ENCODE data around the gene FAM187B. TPM values are rescaled to one million over a fixed set of nuclear protein-coding genes. Genes with fewer than 3 reads are reported as not detected.

FAM187B gene
- polyA plus RNA-seq, 1 of the 3 experiments (the other 2 are of a cell fraction) = not detected

DNA sequence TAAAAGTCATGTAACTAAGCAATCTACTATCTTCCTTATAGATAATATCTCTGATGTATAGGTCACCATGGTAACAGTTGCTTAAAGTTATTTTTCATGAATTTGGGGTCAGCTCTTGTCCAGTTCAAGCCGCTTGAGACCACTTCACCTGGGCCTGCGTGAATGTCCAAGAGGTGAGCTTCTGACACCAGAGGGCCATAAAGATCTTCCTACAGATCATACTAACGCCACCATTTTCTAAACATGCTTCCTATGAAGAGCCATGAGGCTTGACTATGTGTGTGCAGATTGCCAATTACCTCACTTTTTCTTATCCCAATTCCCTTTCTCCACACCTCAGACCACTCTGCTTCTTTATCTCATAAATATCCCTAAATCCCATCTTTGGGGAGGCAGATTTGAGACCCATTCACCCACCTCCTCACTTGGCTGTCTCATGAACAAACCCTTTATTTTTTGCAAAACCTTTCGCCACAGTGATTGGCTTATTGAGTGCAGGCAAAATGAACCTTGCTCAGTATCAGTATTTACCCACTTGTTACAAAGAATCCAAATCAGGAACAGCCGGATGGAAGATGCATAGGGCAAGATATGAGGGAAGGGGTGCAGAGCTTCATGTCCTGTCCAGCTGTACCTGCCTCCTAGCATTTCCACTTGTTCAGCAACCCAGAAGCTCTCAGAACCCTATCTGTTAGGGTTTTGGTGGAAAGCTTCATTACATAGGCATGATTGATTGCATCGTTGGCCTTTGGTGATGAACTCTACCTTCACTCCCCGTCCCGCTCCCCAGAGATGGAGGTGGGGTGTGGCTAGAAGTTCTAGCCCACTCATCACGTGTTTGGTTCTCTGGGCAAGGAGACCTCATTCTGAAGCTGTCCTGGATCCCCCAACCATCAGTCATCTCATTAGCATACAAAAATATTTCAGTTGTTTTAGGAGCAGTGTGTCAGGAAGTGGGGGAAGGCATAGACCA is 34.2 kb downstream of the FAM187B start:
- no peak overlapping the region for H3K4me2 ChIP-seq
- TF ChIP-seq, protein P1, sequence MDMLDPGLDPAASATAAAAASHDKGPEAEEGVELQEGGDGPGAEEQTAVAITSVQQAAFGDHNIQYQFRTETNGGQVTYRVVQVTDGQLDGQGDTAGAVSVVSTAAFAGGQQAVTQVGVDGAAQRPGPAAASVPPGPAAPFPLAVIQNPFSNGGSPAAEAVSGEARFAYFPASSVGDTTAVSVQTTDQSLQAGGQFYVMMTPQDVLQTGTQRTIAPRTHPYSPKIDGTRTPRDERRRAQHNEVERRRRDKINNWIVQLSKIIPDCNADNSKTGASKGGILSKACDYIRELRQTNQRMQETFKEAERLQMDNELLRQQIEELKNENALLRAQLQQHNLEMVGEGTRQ (IDR thresholded peaks at IDR 0.05; ENCODE audit: borderline replicate concordance, low read depth, low read length) = no peak
- no peak for TF ChIP-seq FOXJ3 (CRISPR knock-in tag; IDR thresholded peaks at IDR 0.05)
- CTCF ChIA-PET = no interaction called here
- no peak for DNase-seq
- no peaks in the 10 kb centered on the region for H3K79me2 ChIP-seq (ENCODE audit: insufficient read depth)
- no peaks in the 10 kb centered on the region; the same call in 1 of the 2 replicates for H3K9me3 ChIP-seq
- H3K9ac ChIP-seq = no peak overlapping the region
- H3K27me3 ChIP-seq (ENCODE audit: insufficient read depth) = peaks cover 21% of the 10 kb centered on the region; the same call in 1 of the 2 replicates
- no peak overlapping the region for H3K27ac ChIP-seq (ENCODE audit: low read depth in 2 of 2, low read length in 1 of 2)
- no peaks in the 10 kb centered on the region for H3K36me3 ChIP-seq (replicated peaks in 1 of 2; ENCODE audit: control insufficient read depth in 1 of 2, insufficient read depth in 2 of 2, low read length in 1 of 2)
- H2AFZ ChIP-seq (ENCODE audit: low read depth) = no peak overlapping the region
- no peaks in the 10 kb centered on the region for H3K9me2 ChIP-seq
- WGBS (ENCODE audit: low lambda C conversion rate) = 18% methylated on average over 8 of the region's 9 CpGs
- H4K20me1 ChIP-seq (ENCODE audit: insufficient read depth) = no peaks in the 10 kb centered on the region
- H3K4me1 ChIP-seq (ENCODE audit: control insufficient read depth in 1 of 2, insufficient read depth in 2 of 2, low read depth in 1 of 2, low read length in 1 of 2) = no peaks in the 10 kb centered on the region
- H3K4me3 ChIP-seq (ENCODE audit: low read depth in 2 of 2, low read length in 1 of 2) = no peak overlapping the region
- H3F3A ChIP-seq (replicated peaks; ENCODE audit: insufficient read depth) = no peaks in the 10 kb centered on the region
- POLR2A ChIA-PET = no interaction called here

- Histone ChIP-seq H3F3A (replicated peaks; ENCODE audit: insufficient read depth) (no peaks in the 10 kb centered on the region), H3K9ac (no peak overlapping the region), H3K4me3 (ENCODE audit: low read depth in 2 of 2, low read length in 1 of 2) (no peak overlapping the region), H3K27me3 (ENCODE audit: insufficient read depth) (peaks cover 6% of the 10 kb centered on the region; the same call in 1 of the 2 replicates), H3K4me2 (no peak overlapping the region), H3K27ac (ENCODE audit: low read depth in 2 of 2, low read length in 1 of 2) (no peak overlapping the region), H3K9me2 (no peaks in the 10 kb centered on the region), H4K20me1 (ENCODE audit: insufficient read depth) (no peaks in the 10 kb centered on the region), H3K79me2 (ENCODE audit: insufficient read depth) (no peaks in the 10 kb centered on the region), H3K4me1 (ENCODE audit: control insufficient read depth in 1 of 2, insufficient read depth in 2 of 2, low read depth in 1 of 2, low read length in 1 of 2) (no peaks in the 10 kb centered on the region), H3K36me3 (replicated peaks in 1 of 2; ENCODE audit: control insufficient read depth in 1 of 2, insufficient read depth in 2 of 2, low read length in 1 of 2) (no peaks in the 10 kb centered on the region), H3K9me3 (peaks cover 3% of the 10 kb centered on the region; the same call in 1 of the 2 replicates), H2AFZ (ENCODE audit: low read depth) (no peak overlapping the region)
- WGBS (ENCODE audit: low lambda C conversion rate) = 5% methylated on average over 2 of the region's 2 CpGs
- TF ChIP-seq, protein P2, sequence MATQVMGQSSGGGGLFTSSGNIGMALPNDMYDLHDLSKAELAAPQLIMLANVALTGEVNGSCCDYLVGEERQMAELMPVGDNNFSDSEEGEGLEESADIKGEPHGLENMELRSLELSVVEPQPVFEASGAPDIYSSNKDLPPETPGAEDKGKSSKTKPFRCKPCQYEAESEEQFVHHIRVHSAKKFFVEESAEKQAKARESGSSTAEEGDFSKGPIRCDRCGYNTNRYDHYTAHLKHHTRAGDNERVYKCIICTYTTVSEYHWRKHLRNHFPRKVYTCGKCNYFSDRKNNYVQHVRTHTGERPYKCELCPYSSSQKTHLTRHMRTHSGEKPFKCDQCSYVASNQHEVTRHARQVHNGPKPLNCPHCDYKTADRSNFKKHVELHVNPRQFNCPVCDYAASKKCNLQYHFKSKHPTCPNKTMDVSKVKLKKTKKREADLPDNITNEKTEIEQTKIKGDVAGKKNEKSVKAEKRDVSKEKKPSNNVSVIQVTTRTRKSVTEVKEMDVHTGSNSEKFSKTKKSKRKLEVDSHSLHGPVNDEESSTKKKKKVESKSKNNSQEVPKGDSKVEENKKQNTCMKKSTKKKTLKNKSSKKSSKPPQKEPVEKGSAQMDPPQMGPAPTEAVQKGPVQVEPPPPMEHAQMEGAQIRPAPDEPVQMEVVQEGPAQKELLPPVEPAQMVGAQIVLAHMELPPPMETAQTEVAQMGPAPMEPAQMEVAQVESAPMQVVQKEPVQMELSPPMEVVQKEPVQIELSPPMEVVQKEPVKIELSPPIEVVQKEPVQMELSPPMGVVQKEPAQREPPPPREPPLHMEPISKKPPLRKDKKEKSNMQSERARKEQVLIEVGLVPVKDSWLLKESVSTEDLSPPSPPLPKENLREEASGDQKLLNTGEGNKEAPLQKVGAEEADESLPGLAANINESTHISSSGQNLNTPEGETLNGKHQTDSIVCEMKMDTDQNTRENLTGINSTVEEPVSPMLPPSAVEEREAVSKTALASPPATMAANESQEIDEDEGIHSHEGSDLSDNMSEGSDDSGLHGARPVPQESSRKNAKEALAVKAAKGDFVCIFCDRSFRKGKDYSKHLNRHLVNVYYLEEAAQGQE (IDR thresholded peaks at IDR 0.05; ENCODE audit: low read depth, low read length) = no peak
- no peak for TF ChIP-seq YY1 (IDR thresholded peaks at IDR 0.05; ENCODE audit: low read depth)
- ChIA-PET POLR2A (no interaction called here), CTCF (no interaction called here)
- no peak for DNase-seq
These were observed 43.7 kb downstream of the FAM187B start for GRCh38 chr19:35184884-35185283.
